T-helper 2 cell treated with Interferon-gamma antibody and Interleukin-4, amounts not matched to agents 5 μg/mL and 100 μg/mL, for 36 hours (primary cell): ENCODE results near the gene TANC1.

Source experiments
- DNase-seq: peaks from one replicate; pipeline ENCODE4 v3.0.0; 2021; ENCODE audit warnings: low spot score
- H3K27ac Mint-ChIP-seq: one replicate; pipeline ENCODE4 v1.8.0; 2021; ENCODE audit warnings: mild to moderate bottlenecking, mixed read lengths
- H3K27me3 Mint-ChIP-seq: one replicate; pipeline ENCODE4 v1.8.0; 2021; ENCODE audit warnings: low read depth, mixed read lengths
- H3K36me3 Mint-ChIP-seq: one replicate; pipeline ENCODE4 v1.8.0; 2021; ENCODE audit warnings: low read depth, mixed read lengths
- H3K4me1 Mint-ChIP-seq: one replicate; pipeline ENCODE4 v1.8.0; 2021; ENCODE audit warnings: low read depth, mixed read lengths
- H3K4me3 Mint-ChIP-seq: one replicate; pipeline ENCODE4 v1.8.0; 2022; ENCODE audit warnings: mild to moderate bottlenecking, moderate library complexity, mixed read lengths
- H3K9me3 Mint-ChIP-seq: one replicate; pipeline ENCODE4 v1.8.0; 2021; ENCODE audit warnings: mixed read lengths

TANC1 gene

GRCh38 chr2:159111346-159111927 is 143.0 kb downstream of the TANC1 start:
- Mint-ChIP-seq H3K36me3 (no peaks in the 10 kb centered on the region), H3K27me3 (no peaks in the 10 kb centered on the region), H3K9me3 (no peaks in the 10 kb centered on the region), H3K4me3 (no peak overlapping the region), H3K27ac (no peak overlapping the region), H3K4me1 (no peaks in the 10 kb centered on the region)
- DNase-seq = no peak

- no peak overlapping the region for H3K4me3 Mint-ChIP-seq
- no peaks in the 10 kb centered on the region for H3K36me3 Mint-ChIP-seq
- no peak for DNase-seq
- no peaks in the 10 kb centered on the region for H3K9me3 Mint-ChIP-seq
- no peaks in the 10 kb centered on the region for H3K27me3 Mint-ChIP-seq
- no peak overlapping the region for H3K27ac Mint-ChIP-seq
- peaks cover 2% of the 10 kb centered on the region for H3K4me1 Mint-ChIP-seq
Measured at GRCh38 chr2:159114835-159115234, 146.4 kb downstream of the TANC1 start.

GRCh38 chr2:159116922-159117321 is 148.5 kb downstream of the TANC1 start:
- Mint-ChIP-seq H3K9me3 (no peaks in the 10 kb centered on the region), H3K4me3 (no peak overlapping the region), H3K4me1 (peaks cover 2% of the 10 kb centered on the region), H3K27me3 (no peaks in the 10 kb centered on the region), H3K27ac (no peak overlapping the region), H3K36me3 (no peaks in the 10 kb centered on the region)
- no peak for DNase-seq

DNA sequence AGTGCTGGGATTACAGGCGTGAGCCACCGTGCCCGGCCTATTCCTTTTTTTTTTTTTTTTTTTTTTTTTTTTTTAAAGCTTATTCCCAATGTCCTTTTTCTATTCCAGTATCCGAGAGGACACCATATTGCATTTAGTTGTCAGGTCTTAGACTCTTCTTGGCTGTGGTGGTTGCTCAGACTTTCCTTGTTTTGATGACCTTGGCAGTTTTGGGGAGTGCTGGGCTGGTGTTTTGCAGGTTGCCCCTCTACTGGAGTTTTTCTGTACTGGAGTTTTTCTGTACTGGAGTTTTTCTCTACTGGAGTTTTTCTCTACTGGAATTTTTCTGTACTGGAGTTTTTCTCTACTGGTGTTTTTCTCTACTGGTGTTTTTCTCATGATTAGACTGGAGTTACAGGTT is 149.2 kb downstream of the TANC1 start:
- H3K4me1 Mint-ChIP-seq = peaks cover 2% of the 10 kb centered on the region
- no peaks in the 10 kb centered on the region for H3K27me3 Mint-ChIP-seq
- no peak for DNase-seq
- H3K4me3 Mint-ChIP-seq = no peak overlapping the region
- no peak overlapping the region for H3K27ac Mint-ChIP-seq
- no peaks in the 10 kb centered on the region for H3K36me3 Mint-ChIP-seq
- H3K9me3 Mint-ChIP-seq = no peaks in the 10 kb centered on the region

GRCh38 chr2:159118115-159118858 is 149.8 kb downstream of the TANC1 start:
- no peaks in the 10 kb centered on the region for H3K36me3 Mint-ChIP-seq
- H3K9me3 Mint-ChIP-seq = no peaks in the 10 kb centered on the region
- H3K4me1 Mint-ChIP-seq = peaks cover 2% of the 10 kb centered on the region
- no peak overlapping the region for H3K27ac Mint-ChIP-seq
- no peaks in the 10 kb centered on the region for H3K27me3 Mint-ChIP-seq
- no peak overlapping the region for H3K4me3 Mint-ChIP-seq
- DNase-seq = peak; percentile 43

- H3K4me1 Mint-ChIP-seq = peaks cover 2% of the 10 kb centered on the region
- no peak overlapping the region for H3K27ac Mint-ChIP-seq
- H3K36me3 Mint-ChIP-seq = no peaks in the 10 kb centered on the region
- no peaks in the 10 kb centered on the region for H3K27me3 Mint-ChIP-seq
- no peak for DNase-seq
- no peak overlapping the region for H3K4me3 Mint-ChIP-seq
- H3K9me3 Mint-ChIP-seq = no peaks in the 10 kb centered on the region
Measured at GRCh38 chr2:159118859-159119500, 150.5 kb downstream of the TANC1 start.

- Mint-ChIP-seq H3K27ac (no peak overlapping the region), H3K4me1 (peaks cover 8% of the 10 kb centered on the region), H3K27me3 (no peaks in the 10 kb centered on the region), H3K4me3 (no peak overlapping the region), H3K9me3 (no peaks in the 10 kb centered on the region), H3K36me3 (no peaks in the 10 kb centered on the region)
- no peak for DNase-seq
Measured at GRCh38 chr2:159119652-159120257, 151.3 kb downstream of the TANC1 start.

GRCh38 chr2:159123786-159124185 is 155.3 kb downstream of the TANC1 start:
- Mint-ChIP-seq H3K4me3 (no peak overlapping the region), H3K36me3 (no peaks in the 10 kb centered on the region), H3K4me1 (peaks cover 6% of the 10 kb centered on the region), H3K27ac (no peak overlapping the region), H3K27me3 (no peaks in the 10 kb centered on the region), H3K9me3 (no peaks in the 10 kb centered on the region)
- DNase-seq = no peak

DNA sequence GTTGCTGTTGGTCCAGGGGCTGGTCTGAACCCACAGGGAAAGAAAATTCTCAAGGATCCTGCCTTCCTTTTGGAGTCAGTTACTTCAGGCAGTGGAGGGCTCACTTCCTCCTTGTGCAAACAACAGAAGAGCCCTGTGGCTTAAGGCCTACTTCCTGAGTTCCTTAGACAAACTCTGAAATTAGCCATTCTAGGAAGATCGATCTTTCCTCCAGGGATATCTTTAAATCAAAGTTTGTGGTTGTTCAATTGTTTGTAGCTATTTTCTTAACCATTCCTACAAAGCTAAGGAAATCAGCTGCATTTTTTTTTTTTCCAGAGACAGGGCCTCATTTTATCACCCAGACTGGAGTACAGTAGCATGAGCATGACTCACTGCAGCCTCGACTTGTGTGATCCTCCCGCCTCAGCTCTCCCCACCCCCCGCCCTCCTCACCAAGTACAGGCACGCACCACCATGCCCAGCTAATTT is 156.0 kb downstream of the TANC1 start:
- Mint-ChIP-seq H3K9me3 (no peaks in the 10 kb centered on the region), H3K27me3 (no peaks in the 10 kb centered on the region), H3K36me3 (no peaks in the 10 kb centered on the region), H3K4me3 (no peak overlapping the region), H3K4me1 (peaks cover 6% of the 10 kb centered on the region), H3K27ac (peak overlapping the region; percentile 9)
- no peak for DNase-seq

- Mint-ChIP-seq H3K36me3 (no peaks in the 10 kb centered on the region), H3K4me1 (peaks cover 6% of the 10 kb centered on the region), H3K9me3 (no peaks in the 10 kb centered on the region), H3K27ac (no peak overlapping the region), H3K27me3 (no peaks in the 10 kb centered on the region), H3K4me3 (no peak overlapping the region)
- no peak for DNase-seq
Measured at GRCh38 chr2:159124931-159125467, 156.6 kb downstream of the TANC1 start.

DNA sequence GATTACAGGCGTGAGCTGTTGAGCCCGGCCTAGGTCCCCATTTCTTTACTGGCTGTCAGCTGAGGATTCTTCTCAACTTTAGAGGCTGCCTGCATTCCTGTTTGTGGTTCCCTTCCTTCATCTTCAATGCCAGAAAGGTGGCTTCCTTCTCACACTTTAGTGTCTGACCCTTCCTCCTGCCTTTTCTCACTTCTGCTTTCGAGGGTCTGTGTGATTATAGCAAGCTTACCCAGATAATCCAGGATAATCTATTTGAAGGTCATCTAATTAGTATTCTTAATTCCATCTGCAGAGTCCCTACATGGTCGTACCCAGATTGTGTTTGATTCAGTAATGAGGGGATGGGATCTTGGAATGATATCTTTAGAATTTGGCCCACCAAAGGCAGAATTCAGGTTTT is 157.4 kb downstream of the TANC1 start:
- DNase-seq = no peak
- no peaks in the 10 kb centered on the region for H3K27me3 Mint-ChIP-seq
- H3K36me3 Mint-ChIP-seq = no peaks in the 10 kb centered on the region
- H3K4me1 Mint-ChIP-seq = peaks cover 6% of the 10 kb centered on the region
- no peak overlapping the region for H3K4me3 Mint-ChIP-seq
- no peak overlapping the region for H3K27ac Mint-ChIP-seq
- H3K9me3 Mint-ChIP-seq = no peaks in the 10 kb centered on the region

- DNase-seq = no peak
- H3K27me3 Mint-ChIP-seq = no peaks in the 10 kb centered on the region
- no peaks in the 10 kb centered on the region for H3K36me3 Mint-ChIP-seq
- no peak overlapping the region for H3K27ac Mint-ChIP-seq
- no peaks in the 10 kb centered on the region for H3K9me3 Mint-ChIP-seq
- no peak overlapping the region for H3K4me3 Mint-ChIP-seq
- H3K4me1 Mint-ChIP-seq = peaks cover 6% of the 10 kb centered on the region
Measured at GRCh38 chr2:159126432-159127022, 158.1 kb downstream of the TANC1 start.

DNA sequence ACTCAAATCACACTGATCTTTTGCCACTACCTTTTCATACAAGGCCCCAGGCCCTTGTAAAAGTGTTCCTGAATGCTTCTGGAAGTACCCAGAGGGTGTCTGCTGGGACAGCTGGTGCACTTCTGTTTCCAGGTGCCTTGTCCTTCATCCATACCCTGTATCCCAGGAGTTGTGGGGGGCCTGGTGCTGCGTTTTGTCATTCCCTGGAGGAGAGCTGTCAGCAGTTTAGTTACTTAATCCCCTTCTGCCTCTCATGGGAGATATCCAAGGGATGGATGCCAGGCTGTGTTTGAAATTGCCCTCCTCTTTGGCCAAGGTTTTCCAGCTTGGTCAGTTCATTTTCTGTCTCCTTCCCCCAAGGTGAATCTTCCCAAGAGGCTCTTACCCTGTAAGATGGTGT is 159.8 kb downstream of the TANC1 start:
- Mint-ChIP-seq H3K4me1 (peaks cover 6% of the 10 kb centered on the region), H3K9me3 (no peaks in the 10 kb centered on the region), H3K27me3 (no peaks in the 10 kb centered on the region), H3K4me3 (no peak overlapping the region), H3K36me3 (no peaks in the 10 kb centered on the region), H3K27ac (no peak overlapping the region)
- no peak for DNase-seq

DNA sequence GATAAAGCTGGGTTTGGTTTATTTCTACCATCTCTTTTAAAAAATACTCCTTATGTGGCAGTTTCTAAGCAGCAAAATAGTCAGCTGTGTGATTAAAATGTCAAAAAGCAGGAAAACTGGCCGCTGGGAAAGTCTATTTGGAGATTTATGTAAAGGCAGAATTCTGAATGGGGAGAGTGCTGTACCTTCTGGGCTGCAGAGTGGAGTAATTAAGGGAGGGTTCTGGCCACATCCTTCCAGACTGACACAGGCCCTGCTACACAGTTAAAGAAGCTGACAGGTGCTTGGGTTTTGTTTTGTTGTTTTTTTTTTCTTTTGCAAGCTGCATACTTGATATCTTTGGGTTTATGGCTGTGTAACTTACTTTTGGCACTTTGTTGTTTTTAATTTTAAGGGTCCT is 160.8 kb downstream of the TANC1 start:
- Mint-ChIP-seq H3K9me3 (no peaks in the 10 kb centered on the region), H3K4me1 (peaks cover 3% of the 10 kb centered on the region), H3K27ac (no peak overlapping the region), H3K4me3 (no peak overlapping the region), H3K27me3 (no peaks in the 10 kb centered on the region), H3K36me3 (no peaks in the 10 kb centered on the region)
- DNase-seq = no peak
